ENCODE results near the gene CALN1. TPM values are rescaled to one million over a fixed set of nuclear protein-coding genes. Genes with fewer than 3 reads are reported as not detected.

CALN1 gene
- total RNA-seq, 6 experiments from 2014 or later, result 0.06 to 0.98 (median 0.34) TPM

DNA sequence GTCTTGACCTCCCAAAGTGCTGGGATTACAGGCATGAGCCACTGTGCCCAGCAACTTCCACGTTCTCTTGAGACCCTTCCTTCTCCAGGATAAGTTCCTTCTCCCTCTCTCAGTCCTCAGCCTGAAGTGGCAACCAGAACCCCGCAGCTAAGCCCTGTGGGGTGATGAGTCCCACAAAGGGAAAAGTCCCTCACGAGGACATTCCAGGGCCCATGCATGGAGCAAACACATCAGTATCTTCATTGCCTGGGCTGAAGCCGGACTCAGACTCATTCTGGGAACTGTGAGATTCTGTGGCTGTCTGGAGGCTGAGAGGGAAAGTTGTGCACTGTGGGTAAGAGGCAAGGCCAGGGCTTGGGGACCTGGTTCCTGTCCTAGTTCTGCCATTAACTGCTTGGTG is 657.3 kb downstream of the CALN1 start:
- Histone ChIP-seq H3K36me3 (no peaks in the 10 kb centered on the region), H3K27me3 (peaks cover 0 to 7% of the 10 kb centered on the region in 2 donors), H3K27ac (no peak overlapping the region), H3K4me1 (no peaks in the 10 kb centered on the region), H3K9me3 (no peaks in the 10 kb centered on the region), H3K4me3 (no peak overlapping the region)
- TF ChIP-seq, protein P1, sequence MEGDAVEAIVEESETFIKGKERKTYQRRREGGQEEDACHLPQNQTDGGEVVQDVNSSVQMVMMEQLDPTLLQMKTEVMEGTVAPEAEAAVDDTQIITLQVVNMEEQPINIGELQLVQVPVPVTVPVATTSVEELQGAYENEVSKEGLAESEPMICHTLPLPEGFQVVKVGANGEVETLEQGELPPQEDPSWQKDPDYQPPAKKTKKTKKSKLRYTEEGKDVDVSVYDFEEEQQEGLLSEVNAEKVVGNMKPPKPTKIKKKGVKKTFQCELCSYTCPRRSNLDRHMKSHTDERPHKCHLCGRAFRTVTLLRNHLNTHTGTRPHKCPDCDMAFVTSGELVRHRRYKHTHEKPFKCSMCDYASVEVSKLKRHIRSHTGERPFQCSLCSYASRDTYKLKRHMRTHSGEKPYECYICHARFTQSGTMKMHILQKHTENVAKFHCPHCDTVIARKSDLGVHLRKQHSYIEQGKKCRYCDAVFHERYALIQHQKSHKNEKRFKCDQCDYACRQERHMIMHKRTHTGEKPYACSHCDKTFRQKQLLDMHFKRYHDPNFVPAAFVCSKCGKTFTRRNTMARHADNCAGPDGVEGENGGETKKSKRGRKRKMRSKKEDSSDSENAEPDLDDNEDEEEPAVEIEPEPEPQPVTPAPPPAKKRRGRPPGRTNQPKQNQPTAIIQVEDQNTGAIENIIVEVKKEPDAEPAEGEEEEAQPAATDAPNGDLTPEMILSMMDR (IDR thresholded peaks at IDR 0.05), result no peak
- TF ChIP-seq POLR2A (IDR thresholded peaks at IDR 0.05), result no peak
- no peak for DNase-seq
- intact Hi-C loops (cut with DNase I), result no loop called here
- no peak for ATAC-seq
- WGBS (ENCODE audit: insufficient coverage, low coverage, low lambda C conversion rate, missing lambda C conversion rate), result 31% methylated on average over 2 of the region's 4 CpGs

DNA sequence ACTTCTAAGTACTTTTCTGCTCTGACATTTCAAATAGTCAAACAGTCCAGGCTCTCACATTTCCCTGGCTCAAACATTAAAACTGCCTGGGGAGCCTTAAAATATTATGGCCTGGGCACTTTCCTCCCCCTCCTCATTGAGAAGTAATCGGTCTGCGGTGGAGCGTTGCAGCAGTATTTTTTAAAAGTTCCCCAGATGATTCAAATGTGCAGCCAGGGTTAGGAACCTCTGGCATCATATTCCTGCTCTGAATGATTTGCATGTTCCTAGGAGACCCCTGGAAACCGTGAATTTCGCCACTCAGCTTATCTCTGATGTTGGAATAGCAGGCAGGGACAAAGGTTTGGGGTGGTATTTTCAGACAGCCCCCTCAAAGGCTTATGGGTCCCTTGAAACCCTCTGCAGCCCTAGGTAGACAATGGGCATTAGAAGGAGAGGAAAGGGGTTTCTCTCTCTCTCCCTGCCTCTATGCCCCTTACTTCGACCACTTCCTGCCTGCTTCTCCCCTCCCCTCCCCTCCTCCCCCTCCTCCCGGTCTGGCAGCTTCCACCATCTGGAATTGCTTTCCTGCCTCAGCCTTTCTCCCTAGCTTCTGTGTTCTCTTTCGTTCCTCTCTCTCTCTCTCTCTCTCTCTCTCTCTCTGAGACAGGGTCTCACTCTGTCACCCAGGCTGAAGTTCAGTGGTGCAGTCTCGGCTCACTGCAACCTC is 658.0 kb downstream of the CALN1 start:
- TF ChIP-seq POLR2A (IDR thresholded peaks at IDR 0.05), result no peak
- TF ChIP-seq, protein P1 (IDR thresholded peaks at IDR 0.05), result no peak
- ATAC-seq, result no peak

DNA sequence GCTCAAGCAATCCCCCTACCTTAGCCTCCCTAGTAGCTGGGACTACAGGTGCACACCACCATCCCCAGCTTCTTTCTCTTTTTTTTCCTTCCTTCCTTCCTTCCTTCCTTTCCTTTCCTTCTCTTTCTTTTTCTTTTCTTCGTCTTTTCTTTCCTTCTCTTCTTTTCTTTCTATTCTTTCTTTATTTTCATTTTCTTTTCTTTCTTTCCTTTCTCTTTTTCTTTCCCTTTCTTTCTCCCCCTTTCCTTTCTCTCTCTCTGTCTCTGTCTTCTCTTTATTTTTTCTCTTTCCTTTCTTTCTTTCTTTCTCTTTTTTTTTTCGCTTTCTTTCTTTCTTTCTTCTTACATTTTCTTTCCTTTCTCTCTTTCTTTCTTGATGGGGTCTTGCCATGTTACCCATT is 658.9 kb downstream of the CALN1 start:
- ATAC-seq, result no peak
- H3K9me3 ChIP-seq, result no peaks in the 10 kb centered on the region
- no peaks in the 10 kb centered on the region for H3K36me3 ChIP-seq
- DNase-seq, result no peak
- no peak for TF ChIP-seq POLR2A (IDR thresholded peaks at IDR 0.05)
- TF ChIP-seq, protein P1 (IDR thresholded peaks at IDR 0.05), result no peak
- peaks cover 0 to 7% of the 10 kb centered on the region in 2 donors for H3K27me3 ChIP-seq
- intact Hi-C loops (cut with DNase I), result no loop called here
- no peak overlapping the region for H3K27ac ChIP-seq
- no peaks in the 10 kb centered on the region for H3K4me1 ChIP-seq
- 73% methylated on average over 2 of the region's 2 CpGs for WGBS (ENCODE audit: insufficient coverage, low coverage, low lambda C conversion rate, missing lambda C conversion rate)
- H3K4me3 ChIP-seq, result no peak overlapping the region

More for the DNA sequence above, 658.0 kb downstream of the CALN1 start:
- Histone ChIP-seq H3K36me3 (no peaks in the 10 kb centered on the region), H3K27me3 (peaks cover 0 to 7% of the 10 kb centered on the region in 2 donors), H3K4me1 (no peaks in the 10 kb centered on the region), H3K4me3 (no peak overlapping the region), H3K9me3 (no peaks in the 10 kb centered on the region), H3K27ac (no peak overlapping the region)
- DNase-seq, result no peak
- WGBS (ENCODE audit: insufficient coverage, low coverage, low lambda C conversion rate, missing lambda C conversion rate), result 45% methylated on average over 8 of the region's 9 CpGs
- intact Hi-C loops (cut with DNase I), result no loop called here

DNA sequence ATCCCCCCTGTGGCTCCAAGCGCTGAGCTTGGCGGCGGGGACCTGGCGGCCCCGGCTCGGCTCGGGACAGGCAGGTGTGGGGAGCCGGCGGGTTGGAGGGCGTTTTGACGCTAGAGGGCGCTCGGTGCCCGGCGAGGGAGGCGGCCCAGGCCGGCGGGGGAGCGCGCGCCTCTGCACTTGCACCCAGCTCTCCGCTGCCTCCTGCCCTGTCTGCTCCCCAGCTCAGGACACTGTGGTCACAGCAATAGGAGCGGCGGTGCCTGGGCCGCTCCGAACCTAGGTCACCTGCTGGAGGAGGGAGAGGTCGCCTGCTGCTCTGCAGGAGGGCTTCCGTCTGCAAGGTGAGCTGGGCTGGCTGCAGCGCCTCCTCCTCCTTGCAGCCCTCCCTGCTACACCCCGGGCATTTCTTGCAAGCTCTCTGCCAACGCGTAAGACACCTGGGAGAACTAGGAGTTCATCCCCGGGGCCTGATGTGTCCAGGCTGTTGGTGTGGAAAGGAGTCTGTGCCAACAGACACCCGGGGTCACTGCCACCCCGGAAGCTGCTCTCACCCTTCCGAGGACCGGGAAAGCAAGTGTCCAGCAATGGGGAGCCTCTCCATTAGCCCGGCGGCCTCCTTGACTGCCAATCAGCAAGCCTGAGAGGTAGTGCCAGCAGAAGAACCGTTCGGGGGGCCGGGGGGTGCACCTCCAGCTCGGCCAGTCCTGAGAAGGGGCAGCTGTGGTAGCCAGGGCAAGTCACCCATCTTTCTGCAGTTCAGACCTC is 659.8 kb downstream of the CALN1 start:
- Histone ChIP-seq H3K4me3 (no peak overlapping the region), H3K4me1 (no peaks in the 10 kb centered on the region), H3K27me3 (peaks cover 0 to 7% of the 10 kb centered on the region in 2 donors), H3K36me3 (no peaks in the 10 kb centered on the region), H3K27ac (no peak overlapping the region), H3K9me3 (no peaks in the 10 kb centered on the region)
- no peak for TF ChIP-seq POLR2A (IDR thresholded peaks at IDR 0.05)
- TF ChIP-seq, protein P1 (IDR thresholded peaks at IDR 0.05), result peak; percentile 53 to 90 (median 74)
- intact Hi-C loops (cut with DNase I), result no loop called here
- WGBS (ENCODE audit: insufficient coverage, low coverage, low lambda C conversion rate, missing lambda C conversion rate), result 29% methylated on average over 9 of the region's 43 CpGs
- ATAC-seq (peak; percentile 91 to 97 (median 93)), DNase-seq (peak; percentile 64 to 77 (median 74))
